Hepatocyte (in vitro differentiated cells): Measurements from ENCODE around the gene VWF.

Experiments used
- EZH2 ChIP-seq: fragments of 200-600 bp; sonication (generic); IDR thresholded peaks from 2 replicates; pipeline ENCODE4 v1.6.1; 2016; ENCODE audit warnings: antibody characterized with exemption, mild to moderate bottlenecking, borderline replicate concordance
- EZH2phosphoT487 ChIP-seq: fragments of 200-600 bp; sonication (generic); IDR thresholded peaks from one replicate; pipeline ENCODE4 v1.6.1; 2018; ENCODE audit warnings: antibody characterized with exemption, mild to moderate bottlenecking, low read depth, moderate library complexity; ENCODE audit not compliant: unreplicated experiment, severe bottlenecking
- TF ChIP-seq, protein P1 (sequence below): fragments of 200-600 bp; sonication (generic); IDR thresholded peaks from 2 replicates; pipeline ENCODE4 v1.5.1; 2016; ENCODE audit warnings: antibody characterized with exemption, mild to moderate bottlenecking; ENCODE audit not compliant: poor library complexity

DNA sequence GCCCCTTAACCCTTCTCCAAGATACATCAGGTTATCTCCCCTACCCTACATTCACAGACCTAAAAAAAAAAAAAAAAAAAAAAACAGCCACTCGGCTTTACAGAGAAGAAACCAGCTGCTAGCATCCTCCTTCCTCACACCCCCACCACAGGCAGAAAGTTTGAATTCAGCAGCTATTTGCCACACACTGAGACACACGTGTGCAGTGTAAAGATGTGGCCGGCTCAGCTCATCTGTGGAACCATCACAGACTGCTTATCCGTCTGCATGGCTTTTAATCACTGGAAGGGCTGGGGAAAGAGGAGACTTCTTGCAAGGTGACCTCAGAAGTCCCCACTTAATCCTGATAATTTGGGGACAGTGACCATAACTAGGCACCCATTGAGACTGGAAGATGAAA lies 50.0 kb downstream of the VWF start:
- TF ChIP-seq, protein P1, sequence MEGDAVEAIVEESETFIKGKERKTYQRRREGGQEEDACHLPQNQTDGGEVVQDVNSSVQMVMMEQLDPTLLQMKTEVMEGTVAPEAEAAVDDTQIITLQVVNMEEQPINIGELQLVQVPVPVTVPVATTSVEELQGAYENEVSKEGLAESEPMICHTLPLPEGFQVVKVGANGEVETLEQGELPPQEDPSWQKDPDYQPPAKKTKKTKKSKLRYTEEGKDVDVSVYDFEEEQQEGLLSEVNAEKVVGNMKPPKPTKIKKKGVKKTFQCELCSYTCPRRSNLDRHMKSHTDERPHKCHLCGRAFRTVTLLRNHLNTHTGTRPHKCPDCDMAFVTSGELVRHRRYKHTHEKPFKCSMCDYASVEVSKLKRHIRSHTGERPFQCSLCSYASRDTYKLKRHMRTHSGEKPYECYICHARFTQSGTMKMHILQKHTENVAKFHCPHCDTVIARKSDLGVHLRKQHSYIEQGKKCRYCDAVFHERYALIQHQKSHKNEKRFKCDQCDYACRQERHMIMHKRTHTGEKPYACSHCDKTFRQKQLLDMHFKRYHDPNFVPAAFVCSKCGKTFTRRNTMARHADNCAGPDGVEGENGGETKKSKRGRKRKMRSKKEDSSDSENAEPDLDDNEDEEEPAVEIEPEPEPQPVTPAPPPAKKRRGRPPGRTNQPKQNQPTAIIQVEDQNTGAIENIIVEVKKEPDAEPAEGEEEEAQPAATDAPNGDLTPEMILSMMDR = no peak
- no peak for TF ChIP-seq EZH2phosphoT487
- TF ChIP-seq EZH2 = no peak
